PC-3 (cell line): ENCODE results near the gene CNTN2.
A peak's percentile ranks its signal among the peaks of the same experiment; 100 is the strongest.

Experiments
- EZH2 ChIP-seq: fragments of 300-600 bp; sonication (generic); IDR thresholded peaks from one replicate; pipeline ENCODE4 v1.6.1; 2017; ENCODE audit warnings: antibody characterized with exemption, mild to moderate bottlenecking, low read length; ENCODE audit not compliant: unreplicated experiment
- EZH2phosphoT487 ChIP-seq: fragments of 300-600 bp; sonication (generic); IDR thresholded peaks from 2 replicates; pipeline ENCODE4 v1.6.1; 2018; ENCODE audit warnings: mild to moderate bottlenecking, antibody characterized with exemption, low read length, borderline replicate concordance
- TF ChIP-seq, protein P1 (sequence below): fragments of 300-600 bp; sonication (generic); conservative IDR thresholded peaks from 2 replicates; pipeline ENCODE4 v1.5.1; 2017; ENCODE audit warnings: antibody characterized with exemption, low read depth, mild to moderate bottlenecking, low read length

DNA sequence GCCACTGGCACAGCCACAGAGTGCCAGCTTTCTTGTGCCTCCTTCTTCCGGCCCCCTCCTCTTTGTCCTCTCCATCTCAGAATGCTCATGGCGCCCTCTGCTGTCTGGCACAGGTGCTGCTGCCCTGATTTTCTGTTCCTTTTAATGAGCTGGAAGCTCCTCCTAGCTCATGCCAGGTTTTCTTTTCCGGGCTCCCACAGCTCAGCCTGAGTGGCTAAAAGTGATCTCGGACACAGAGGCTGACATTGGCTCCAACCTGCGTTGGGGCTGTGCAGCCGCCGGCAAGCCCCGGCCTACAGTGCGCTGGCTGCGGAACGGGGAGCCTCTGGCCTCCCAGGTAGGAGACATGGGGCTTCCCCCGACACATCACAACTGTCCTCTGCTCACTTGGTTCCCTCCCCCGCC, 18.7 kb downstream of the CNTN2 start:
- no peak for TF ChIP-seq EZH2phosphoT487
- TF ChIP-seq, protein P1, sequence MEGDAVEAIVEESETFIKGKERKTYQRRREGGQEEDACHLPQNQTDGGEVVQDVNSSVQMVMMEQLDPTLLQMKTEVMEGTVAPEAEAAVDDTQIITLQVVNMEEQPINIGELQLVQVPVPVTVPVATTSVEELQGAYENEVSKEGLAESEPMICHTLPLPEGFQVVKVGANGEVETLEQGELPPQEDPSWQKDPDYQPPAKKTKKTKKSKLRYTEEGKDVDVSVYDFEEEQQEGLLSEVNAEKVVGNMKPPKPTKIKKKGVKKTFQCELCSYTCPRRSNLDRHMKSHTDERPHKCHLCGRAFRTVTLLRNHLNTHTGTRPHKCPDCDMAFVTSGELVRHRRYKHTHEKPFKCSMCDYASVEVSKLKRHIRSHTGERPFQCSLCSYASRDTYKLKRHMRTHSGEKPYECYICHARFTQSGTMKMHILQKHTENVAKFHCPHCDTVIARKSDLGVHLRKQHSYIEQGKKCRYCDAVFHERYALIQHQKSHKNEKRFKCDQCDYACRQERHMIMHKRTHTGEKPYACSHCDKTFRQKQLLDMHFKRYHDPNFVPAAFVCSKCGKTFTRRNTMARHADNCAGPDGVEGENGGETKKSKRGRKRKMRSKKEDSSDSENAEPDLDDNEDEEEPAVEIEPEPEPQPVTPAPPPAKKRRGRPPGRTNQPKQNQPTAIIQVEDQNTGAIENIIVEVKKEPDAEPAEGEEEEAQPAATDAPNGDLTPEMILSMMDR: peak; percentile 99
- TF ChIP-seq EZH2: no peak
